Activated CD8-positive, alpha-beta T cell treated with anti-CD3 and anti-CD28 coated beads for 36 hours (primary cell): ENCODE measurements around the gene CAPN6. TPM values are rescaled to one million over a fixed set of nuclear protein-coding genes. Genes with fewer than 3 reads are reported as not detected.

Experiments
- ATAC-seq: fragments of 200-7000 bp; cut with Tn5 transposase; one replicate; pipeline ENCODE4 v1.10.0; 2021; ENCODE audit warnings: mild to moderate bottlenecking, moderate library complexity
- CTCF ChIA-PET: fragments of 350-600 bp; sonication (Branson Sonifier 250); formaldehyde crosslinking; loops from one replicate; lab custom pipeline; 2021; ENCODE audit warnings: antibody characterized with exemption; lab: Charles Lee
- POLR2A ChIA-PET: fragments of 350-600 bp; sonication (Branson Sonifier 250); formaldehyde crosslinking; loops from one replicate; lab custom pipeline; 2021; ENCODE audit warnings: antibody characterized with exemption; lab: Charles Lee
- DNase-seq: peaks from one replicate; pipeline ENCODE4 v3.0.0-alpha.2; 2020
- H3K27ac Mint-ChIP-seq: one replicate; pipeline ENCODE4 v1.8.0; 2021; ENCODE audit warnings: mild to moderate bottlenecking, mixed read lengths
- H3K27me3 Mint-ChIP-seq: one replicate; pipeline ENCODE4 v1.8.0; 2021; ENCODE audit warnings: mixed read lengths
- H3K36me3 Mint-ChIP-seq: one replicate; pipeline ENCODE4 v1.8.0; 2021; ENCODE audit warnings: low read depth, mixed read lengths
- H3K4me1 Mint-ChIP-seq: one replicate; pipeline ENCODE4 v1.8.0; 2021; ENCODE audit warnings: low read depth, mixed read lengths
- H3K4me3 Mint-ChIP-seq: one replicate; pipeline ENCODE4 v1.8.0; 2021; ENCODE audit warnings: mild to moderate bottlenecking, moderate library complexity, mixed read lengths
- H3K9me3 Mint-ChIP-seq: one replicate; pipeline ENCODE4 v1.8.0; 2021; ENCODE audit warnings: mixed read lengths
- intact Hi-C: fragments of 100-400 bp; cut with micrococcal nuclease; formaldehyde crosslinking; loops from one replicate; pipeline ENCODE4 v1.10.0; 2022
- total RNA-seq, 2 experiments: library from RNA; stranded (reverse); gene quantifications; one replicate each; pipeline ENCODE4 v1.2.3, GENCODE V29; 2021
- TF ChIP-seq, protein P1 (sequence below): fragments of 200-600 bp; IDR thresholded peaks from one replicate; pipeline ENCODE4 v1.8.0; 2022; ENCODE audit warnings: antibody characterized with exemption, mild to moderate bottlenecking

CAPN6 gene
- total RNA-seq, result not detected

GRCh38 chrX:111270339-111270738 is at the start of gene CAPN6:
CAPN6 (minus strand) TSS chrX:111270483; CDS start chrX:111263936, 6,547 bp downstream.
- TF ChIP-seq, protein P1, sequence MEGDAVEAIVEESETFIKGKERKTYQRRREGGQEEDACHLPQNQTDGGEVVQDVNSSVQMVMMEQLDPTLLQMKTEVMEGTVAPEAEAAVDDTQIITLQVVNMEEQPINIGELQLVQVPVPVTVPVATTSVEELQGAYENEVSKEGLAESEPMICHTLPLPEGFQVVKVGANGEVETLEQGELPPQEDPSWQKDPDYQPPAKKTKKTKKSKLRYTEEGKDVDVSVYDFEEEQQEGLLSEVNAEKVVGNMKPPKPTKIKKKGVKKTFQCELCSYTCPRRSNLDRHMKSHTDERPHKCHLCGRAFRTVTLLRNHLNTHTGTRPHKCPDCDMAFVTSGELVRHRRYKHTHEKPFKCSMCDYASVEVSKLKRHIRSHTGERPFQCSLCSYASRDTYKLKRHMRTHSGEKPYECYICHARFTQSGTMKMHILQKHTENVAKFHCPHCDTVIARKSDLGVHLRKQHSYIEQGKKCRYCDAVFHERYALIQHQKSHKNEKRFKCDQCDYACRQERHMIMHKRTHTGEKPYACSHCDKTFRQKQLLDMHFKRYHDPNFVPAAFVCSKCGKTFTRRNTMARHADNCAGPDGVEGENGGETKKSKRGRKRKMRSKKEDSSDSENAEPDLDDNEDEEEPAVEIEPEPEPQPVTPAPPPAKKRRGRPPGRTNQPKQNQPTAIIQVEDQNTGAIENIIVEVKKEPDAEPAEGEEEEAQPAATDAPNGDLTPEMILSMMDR, result no peak
- Mint-ChIP-seq H3K9me3 (no peaks in the 10 kb centered on the region), H3K27ac (no peak within 1 kb of the TSS), H3K36me3 (no peaks in the 10 kb centered on the region), H3K4me3 (no peak within 1 kb of the TSS), H3K4me1 (no peaks in the 10 kb centered on the region), H3K27me3 (no peaks in the 10 kb centered on the region)
- ChIA-PET POLR2A (no interaction called here), CTCF (no interaction called here)
- ATAC-seq (no peak), DNase-seq (no peak)
- intact Hi-C loops, result no loop called here

- Mint-ChIP-seq H3K27ac (no peak overlapping the region), H3K36me3 (no peaks in the 10 kb centered on the region), H3K9me3 (no peaks in the 10 kb centered on the region), H3K4me3 (no peak overlapping the region), H3K4me1 (no peaks in the 10 kb centered on the region), H3K27me3 (no peaks in the 10 kb centered on the region)
- ChIA-PET CTCF (no interaction called here), POLR2A (no interaction called here)
- DNase-seq (no peak), ATAC-seq (no peak)
- intact Hi-C loops, result no loop called here
- TF ChIP-seq, protein P1, result no peak
Measured at GRCh38 chrX:111319451-111319850, 49.2 kb upstream of the CAPN6 start.

- CTCF ChIA-PET, result no interaction called here
- DNase-seq, result no peak
- no peak for ATAC-seq
- POLR2A ChIA-PET, result no interaction called here
- no peak overlapping the region for H3K27ac Mint-ChIP-seq
- H3K9me3 Mint-ChIP-seq, result no peaks in the 10 kb centered on the region
- no peak overlapping the region for H3K4me3 Mint-ChIP-seq
- no peaks in the 10 kb centered on the region for H3K27me3 Mint-ChIP-seq
- no peaks in the 10 kb centered on the region for H3K36me3 Mint-ChIP-seq
- TF ChIP-seq, protein P1, result no peak
- no peaks in the 10 kb centered on the region for H3K4me1 Mint-ChIP-seq
- intact Hi-C loops, result no loop called here
Measured at GRCh38 chrX:111318901-111319300, 48.6 kb upstream of the CAPN6 start.

DNA sequence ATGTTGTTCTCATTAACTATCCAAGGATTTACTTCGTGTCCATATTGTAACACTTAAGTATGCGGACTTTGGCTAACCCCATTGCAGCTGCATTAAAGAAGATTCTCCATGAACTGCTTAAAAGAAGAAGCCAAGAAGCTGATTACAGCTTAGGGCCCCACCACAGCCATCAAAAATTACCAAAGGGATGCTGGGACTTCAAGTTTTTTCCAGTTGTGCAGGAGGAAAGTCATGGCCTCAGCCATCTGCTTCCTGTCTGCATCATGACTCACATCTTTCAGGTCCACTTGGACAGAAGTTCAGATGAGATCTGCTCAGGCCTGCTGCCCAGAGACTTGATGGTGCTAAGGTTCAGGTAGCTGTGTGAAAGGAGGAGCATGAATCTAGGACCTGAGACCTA is 38.8 kb upstream of the CAPN6 start:
- no peak overlapping the region for H3K27ac Mint-ChIP-seq
- intact Hi-C loops, result no loop called here
- no peaks in the 10 kb centered on the region for H3K36me3 Mint-ChIP-seq
- H3K4me1 Mint-ChIP-seq, result no peaks in the 10 kb centered on the region
- ChIA-PET CTCF (no interaction called here), POLR2A (no interaction called here)
- no peak for DNase-seq
- no peak for ATAC-seq
- TF ChIP-seq, protein P1, result no peak
- H3K27me3 Mint-ChIP-seq, result no peaks in the 10 kb centered on the region
- H3K4me3 Mint-ChIP-seq, result no peak overlapping the region
- H3K9me3 Mint-ChIP-seq, result no peaks in the 10 kb centered on the region

DNA sequence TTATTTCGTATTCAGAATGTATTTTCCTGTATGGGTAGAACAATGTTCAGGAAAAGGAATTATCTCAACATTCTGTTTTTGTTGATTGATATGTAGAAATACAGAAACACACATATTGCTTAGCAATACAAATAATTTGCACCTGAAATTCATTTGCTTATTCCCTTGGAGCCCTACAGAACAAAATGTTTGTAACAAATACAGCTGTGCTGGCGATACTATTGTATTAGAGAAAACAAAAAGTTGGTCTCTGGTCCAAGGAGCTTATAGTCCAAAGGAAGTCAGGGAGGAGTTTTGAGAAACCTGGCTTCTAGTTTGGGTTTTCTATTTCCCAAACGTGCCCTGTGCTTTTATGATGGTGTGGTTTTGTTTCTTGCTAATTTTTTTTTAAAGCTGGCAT is 37.8 kb upstream of the CAPN6 start:
- H3K4me3 Mint-ChIP-seq, result no peak overlapping the region
- ATAC-seq, result no peak

More for the DNA sequence above, 37.8 kb upstream of the CAPN6 start:
- Mint-ChIP-seq H3K9me3 (no peaks in the 10 kb centered on the region), H3K36me3 (no peaks in the 10 kb centered on the region), H3K4me1 (no peaks in the 10 kb centered on the region), H3K27ac (no peak overlapping the region), H3K27me3 (no peaks in the 10 kb centered on the region)
- ChIA-PET POLR2A (no interaction called here), CTCF (no interaction called here)
- no peak for DNase-seq
- TF ChIP-seq, protein P1, result no peak
- intact Hi-C loops, result no loop called here
